Parathyroid adenoma (tissue), 2 donors: ENCODE measurements around the gene PDE6G.

Experiments
- H2AFZ ChIP-seq: fragments of 300-600 bp; sonication (generic); one replicate; pipeline ENCODE4 v1.7.0; 2017; ENCODE audit warnings: antibody characterized with exemption, mild to moderate bottlenecking
- H3K27ac ChIP-seq: fragments of 300-600 bp; sonication (generic); one replicate; pipeline ENCODE4 v1.7.0; 2017
- H3K27me3 ChIP-seq: fragments of 300-600 bp; sonication (generic); one replicate; pipeline ENCODE4 v1.7.0; 2017; ENCODE audit warnings: low read length; ENCODE audit not compliant: control insufficient read depth, insufficient read depth
- H3K36me3 ChIP-seq: fragments of 300-600 bp; sonication (generic); one replicate; pipeline ENCODE4 v1.7.0; 2017; ENCODE audit warnings: low read length; ENCODE audit not compliant: control insufficient read depth, insufficient read depth
- H3K4me1 ChIP-seq: fragments of 300-600 bp; sonication (generic); one replicate; pipeline ENCODE4 v1.7.0; 2017; ENCODE audit warnings: control low read depth
- H3K4me2 ChIP-seq: fragments of 300-600 bp; sonication (generic); one replicate; pipeline ENCODE4 v1.7.0; 2017; ENCODE audit warnings: low read length
- H3K4me3 ChIP-seq: fragments of 300-600 bp; sonication (generic); one replicate; pipeline ENCODE4 v1.7.0; 2017; ENCODE audit warnings: low read depth, low read length
- H3K79me2 ChIP-seq: fragments of 300-600 bp; sonication (generic); one replicate; pipeline ENCODE4 v1.7.0; 2017; ENCODE audit warnings: control low read depth
- H3K9ac ChIP-seq: fragments of 300-600 bp; sonication (generic); one replicate; pipeline ENCODE4 v1.7.0; 2017; ENCODE audit warnings: mild to moderate bottlenecking
- H3K9me3 ChIP-seq: fragments of 300-600 bp; sonication (generic); one replicate; pipeline ENCODE4 v1.7.0; 2017; ENCODE audit warnings: low read length; ENCODE audit not compliant: control insufficient read depth
- CTCF ChIP-seq: fragments of 300-600 bp; sonication (generic); IDR thresholded peaks from one replicate; pipeline ENCODE4 v1.7.0; 2017; ENCODE audit warnings: antibody characterized with exemption, mild to moderate bottlenecking
- donor health status: primary hyperparathyroidism.

PDE6G gene

GRCh38 chr17:81686614-81687013 is 30.3 kb upstream of the PDE6G start:
- Histone ChIP-seq H3K9ac (no peak overlapping the region), H3K4me3 (no peak overlapping the region), H3K79me2 (peaks cover 56% of the 10 kb centered on the region), H2AFZ (no peak overlapping the region), H3K27ac (no peak overlapping the region), H3K4me2 (no peak overlapping the region), H3K27me3 (no peaks in the 10 kb centered on the region), H3K36me3 (no peaks in the 10 kb centered on the region), H3K4me1 (peaks cover 11% of the 10 kb centered on the region), H3K9me3 (no peaks in the 10 kb centered on the region)
- TF ChIP-seq CTCF = no peak

GRCh38 chr17:81685108-81685507 is 28.8 kb upstream of the PDE6G start:
- Histone ChIP-seq H3K4me1 (peaks cover 11% of the 10 kb centered on the region), H3K79me2 (peaks cover 55% of the 10 kb centered on the region), H2AFZ (no peak overlapping the region), H3K4me3 (peak overlapping the region; percentile 72), H3K27ac (no peak overlapping the region), H3K9me3 (no peaks in the 10 kb centered on the region), H3K27me3 (no peaks in the 10 kb centered on the region), H3K9ac (no peak overlapping the region), H3K4me2 (peak overlapping the region; percentile 88), H3K36me3 (no peaks in the 10 kb centered on the region)
- TF ChIP-seq CTCF = no peak

- Histone ChIP-seq H3K9ac (peak overlapping the region; percentile 3), H3K9me3 (no peaks in the 10 kb centered on the region), H3K36me3 (no peaks in the 10 kb centered on the region), H3K4me1 (peaks cover 11% of the 10 kb centered on the region), H3K79me2 (peaks cover 55% of the 10 kb centered on the region), H3K4me2 (peak overlapping the region; percentile 88), H3K27me3 (no peaks in the 10 kb centered on the region), H3K27ac (no peak overlapping the region), H3K4me3 (peak overlapping the region; percentile 72), H2AFZ (peak overlapping the region; percentile 86)
- TF ChIP-seq CTCF = no peak
Observed at GRCh38 chr17:81684442-81684911, 28.1 kb upstream of the PDE6G start.

- peak within 1 kb of the TSS; percentile 86 for H2AFZ ChIP-seq
- H3K9ac ChIP-seq = peak within 1 kb of the TSS; percentile 58
- peaks cover 11% of the 10 kb centered on the region for H3K4me1 ChIP-seq
- no peak for TF ChIP-seq CTCF
- no peaks in the 10 kb centered on the region for H3K9me3 ChIP-seq
- H3K4me2 ChIP-seq = peak within 1 kb of the TSS; percentile 88
- H3K27me3 ChIP-seq = no peaks in the 10 kb centered on the region
- H3K79me2 ChIP-seq = peaks cover 50% of the 10 kb centered on the region
- peak within 1 kb of the TSS; percentile 63 for H3K27ac ChIP-seq
- no peaks in the 10 kb centered on the region for H3K36me3 ChIP-seq
- peak within 1 kb of the TSS; percentile 94 for H3K4me3 ChIP-seq
Observed at GRCh38 chr17:81683584-81684441, 27.5 kb upstream of the PDE6G start, which contains the start of the genes ARL16 and HGS. Gene ARL16 (minus strand): TSS chr17:81683797. CDS start chr17:81683753, 44 bp downstream. Gene HGS (plus strand): TSS chr17:81684011. CDS start chr17:81684067, 56 bp downstream.
